ENCODE measurements around the gene ATXN2L. TPM values are rescaled to one million over a fixed set of nuclear protein-coding genes. Genes with fewer than 3 reads are reported as not detected.
"Not testable (repeated sequence)": the region's sequence is repeated elsewhere in the genome, so short reads cannot be mapped to it uniquely, and the experiment has no call there.

ATXN2L gene
- total and polyA plus RNA-seq, 9 donors, result 36.2 to 143 (median 84.6) TPM

DNA sequence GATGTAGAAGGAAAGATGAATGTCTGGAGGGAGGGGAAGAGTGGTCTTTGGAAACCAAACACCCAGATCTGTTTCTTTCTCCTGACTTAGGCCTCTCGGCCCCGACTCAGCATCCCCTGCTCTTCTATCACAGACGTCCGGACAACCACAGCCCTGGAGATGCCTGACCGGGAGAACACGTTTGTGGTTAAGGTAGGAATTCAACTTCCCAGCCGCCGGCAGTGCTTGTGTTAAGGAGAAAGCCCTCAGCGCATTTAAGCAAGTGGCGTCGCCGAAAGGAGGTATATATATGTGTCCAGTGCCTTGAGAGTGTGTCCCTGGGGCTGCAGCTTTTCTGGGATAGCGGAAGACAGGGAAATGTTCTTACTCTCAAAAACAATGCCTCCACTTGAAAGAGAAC lies 44.4 kb downstream of the ATXN2L start:
- Histone ChIP-seq H3K27ac (no peak overlapping the region), H3K4me1 (ENCODE audit: insufficient read depth) (peaks cover 2% of the 10 kb centered on the region), H3K27me3 (no peaks in the 10 kb centered on the region), H3K4me3 (no peak overlapping the region), H3K36me3 (no peaks in the 10 kb centered on the region), H3K9me3 (no peaks in the 10 kb centered on the region)
- no peak for DNase-seq
- intact Hi-C loops (cut with DNase I), result loop anchor here in 1 of 4 donors (10.0 kb wide), 1 partner anchor 58 kb away; the partner anchor contains the start of gene RABEP2
- WGBS, 3 donors, result 84 to 87% (median 87%) methylated on average over 13 of the region's 13 CpGs
- no peak for TF ChIP-seq POLR2A (IDR thresholded peaks at IDR 0.05)
- TF ChIP-seq, protein P1, sequence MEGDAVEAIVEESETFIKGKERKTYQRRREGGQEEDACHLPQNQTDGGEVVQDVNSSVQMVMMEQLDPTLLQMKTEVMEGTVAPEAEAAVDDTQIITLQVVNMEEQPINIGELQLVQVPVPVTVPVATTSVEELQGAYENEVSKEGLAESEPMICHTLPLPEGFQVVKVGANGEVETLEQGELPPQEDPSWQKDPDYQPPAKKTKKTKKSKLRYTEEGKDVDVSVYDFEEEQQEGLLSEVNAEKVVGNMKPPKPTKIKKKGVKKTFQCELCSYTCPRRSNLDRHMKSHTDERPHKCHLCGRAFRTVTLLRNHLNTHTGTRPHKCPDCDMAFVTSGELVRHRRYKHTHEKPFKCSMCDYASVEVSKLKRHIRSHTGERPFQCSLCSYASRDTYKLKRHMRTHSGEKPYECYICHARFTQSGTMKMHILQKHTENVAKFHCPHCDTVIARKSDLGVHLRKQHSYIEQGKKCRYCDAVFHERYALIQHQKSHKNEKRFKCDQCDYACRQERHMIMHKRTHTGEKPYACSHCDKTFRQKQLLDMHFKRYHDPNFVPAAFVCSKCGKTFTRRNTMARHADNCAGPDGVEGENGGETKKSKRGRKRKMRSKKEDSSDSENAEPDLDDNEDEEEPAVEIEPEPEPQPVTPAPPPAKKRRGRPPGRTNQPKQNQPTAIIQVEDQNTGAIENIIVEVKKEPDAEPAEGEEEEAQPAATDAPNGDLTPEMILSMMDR (IDR thresholded peaks at IDR 0.05), result no peak
- TF ChIP-seq EP300 (IDR thresholded peaks at IDR 0.05), result no peak

DNA sequence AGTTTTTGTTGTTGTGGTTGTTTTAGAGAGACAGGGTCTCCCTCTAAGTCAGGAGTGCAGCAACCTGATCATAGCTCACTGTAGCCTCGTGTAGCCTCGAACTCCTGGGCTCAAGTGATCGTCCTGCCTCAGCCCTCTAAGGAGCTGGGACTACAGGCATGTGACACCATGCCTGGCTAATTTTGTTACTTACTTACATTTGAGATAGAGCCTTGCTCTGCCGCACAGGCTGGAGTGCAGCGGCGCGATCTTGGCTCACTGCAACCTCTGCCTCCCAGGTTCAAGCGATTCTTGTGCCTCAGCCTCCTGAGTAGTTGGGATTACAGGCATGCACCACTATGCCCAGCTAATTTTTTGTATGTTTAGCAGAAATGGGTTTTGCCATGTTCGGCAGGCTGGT lies 44.8 kb downstream of the ATXN2L start:
- not testable (repeated sequence) for H3K27me3 ChIP-seq; H3K27ac ChIP-seq; DNase-seq; H3K4me3 ChIP-seq; H3K9me3 ChIP-seq; H3K36me3 ChIP-seq; H3K4me1 ChIP-seq (ENCODE audit: insufficient read depth)
- WGBS, 3 donors, result 88 to 92% (median 91%) methylated on average over 9 of the region's 9 CpGs
- intact Hi-C loops (cut with DNase I), result loop anchor here in 1 of 4 donors (10.0 kb wide), 1 partner anchor 57 kb away; the partner anchor contains the start of gene RABEP2

DNA sequence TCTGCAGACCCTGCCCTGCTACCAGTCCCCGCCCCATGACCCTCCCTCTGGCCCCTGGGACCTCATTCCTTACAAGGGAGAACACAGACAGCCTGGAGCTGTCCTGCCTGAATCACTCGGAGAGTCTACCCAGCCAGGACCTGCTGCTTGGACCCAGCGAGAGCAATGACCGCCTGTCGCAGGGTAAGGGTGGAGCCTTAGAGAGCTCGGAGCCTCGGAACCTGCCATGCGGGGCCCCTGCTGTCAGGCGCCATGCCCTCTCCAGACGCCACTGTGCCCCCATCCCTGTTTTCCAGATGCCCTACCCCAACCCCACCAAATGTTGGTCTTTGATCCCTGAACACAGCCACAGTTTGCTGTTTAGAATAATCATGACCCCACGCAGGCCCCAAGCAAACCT lies 46.4 kb downstream of the ATXN2L start:
- Histone ChIP-seq H3K4me3 (no peak overlapping the region), H3K27ac (no peak overlapping the region), H3K36me3 (no peaks in the 10 kb centered on the region), H3K9me3 (no peaks in the 10 kb centered on the region), H3K27me3 (no peaks in the 10 kb centered on the region), H3K4me1 (ENCODE audit: insufficient read depth) (no peaks in the 10 kb centered on the region)
- intact Hi-C loops (cut with DNase I), result loop anchor here in 1 of 4 donors (10.0 kb wide), 1 partner anchor 56 kb away; the partner anchor contains the start of gene RABEP2
- no peak for DNase-seq
- 89 to 97% (median 93%) methylated on average over 11 of the region's 11 CpGs for WGBS, 3 donors
- TF ChIP-seq EP300 (IDR thresholded peaks at IDR 0.05) (no peak), POLR2A (IDR thresholded peaks at IDR 0.05) (no peak)
- TF ChIP-seq, protein P1 (IDR thresholded peaks at IDR 0.05), result no peak

DNA sequence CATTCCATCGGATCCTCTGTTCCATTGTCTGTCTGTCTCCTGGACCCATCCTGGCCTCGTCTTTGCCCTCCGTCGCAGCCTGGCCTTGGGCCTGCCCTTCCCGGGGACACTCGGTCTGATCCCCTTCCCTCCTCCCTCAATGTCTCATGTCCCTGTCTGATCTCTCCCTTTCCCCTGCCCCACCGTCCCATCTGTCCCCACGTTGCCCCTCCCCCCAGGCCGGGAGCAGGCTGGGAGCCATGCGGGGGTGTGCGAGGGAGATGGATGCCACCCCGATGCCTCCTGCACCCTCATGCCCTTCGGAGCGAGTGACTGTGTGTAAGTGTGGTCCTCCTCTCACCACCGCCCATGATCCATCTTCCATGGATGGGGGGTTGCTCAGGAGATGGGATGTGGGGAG lies 50.2 kb downstream of the ATXN2L start:
- intact Hi-C loops (cut with DNase I), result no loop called here
- no peaks in the 10 kb centered on the region for H3K9me3 ChIP-seq
- TF ChIP-seq EP300 (IDR thresholded peaks at IDR 0.05) (no peak), POLR2A (IDR thresholded peaks at IDR 0.05) (no peak)
- TF ChIP-seq, protein P1 (IDR thresholded peaks at IDR 0.05), result no peak
- H3K27me3 ChIP-seq, result no peaks in the 10 kb centered on the region
- no peak overlapping the region for H3K27ac ChIP-seq
- H3K36me3 ChIP-seq, result no peaks in the 10 kb centered on the region
- no peak for DNase-seq
- H3K4me1 ChIP-seq (ENCODE audit: insufficient read depth), result no peaks in the 10 kb centered on the region
- WGBS, 3 donors, result 76 to 82% (median 81%) methylated on average over 15 of the region's 15 CpGs
- no peak overlapping the region for H3K4me3 ChIP-seq

DNA sequence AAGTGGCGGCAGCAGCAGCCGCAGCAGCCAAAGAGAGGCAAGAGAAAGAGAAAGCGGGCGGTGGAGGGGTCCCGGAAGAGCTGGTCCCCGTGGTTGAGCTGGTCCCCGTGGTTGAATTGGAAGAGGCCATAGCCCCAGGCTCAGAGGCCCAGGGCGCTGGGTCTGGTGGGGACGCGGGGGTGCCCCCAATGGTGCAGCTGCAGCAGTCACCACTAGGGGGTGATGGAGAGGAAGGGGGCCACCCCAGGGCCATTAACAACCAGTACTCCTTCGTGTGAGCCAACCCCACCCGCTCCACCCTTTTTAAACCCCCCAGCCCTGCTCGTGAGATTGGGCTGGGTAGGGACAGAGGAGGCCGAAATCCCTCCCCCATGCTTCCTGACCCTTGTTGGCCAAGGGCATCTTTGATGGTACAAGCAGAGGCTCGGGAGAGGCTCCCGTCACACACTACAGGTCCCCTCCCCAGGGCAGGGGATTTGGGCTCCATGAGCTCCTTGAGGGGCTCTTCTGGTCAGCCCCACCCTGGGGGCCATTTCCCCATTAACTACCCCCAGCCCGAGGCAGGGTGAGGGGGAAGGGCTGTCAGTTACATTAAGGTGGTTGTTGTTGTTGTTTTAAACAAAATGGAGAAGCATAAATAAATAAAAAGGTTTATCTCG lies 50.9 kb downstream of the ATXN2L start:
- no peaks in the 10 kb centered on the region for H3K36me3 ChIP-seq

More for the DNA sequence above, 50.9 kb downstream of the ATXN2L start:
- WGBS, 3 donors, result 83 to 87% (median 84%) methylated on average over 18 of the region's 18 CpGs
- H3K9me3 ChIP-seq, result no peaks in the 10 kb centered on the region
- intact Hi-C loops (cut with DNase I), result no loop called here
- H3K27me3 ChIP-seq, result no peaks in the 10 kb centered on the region
- no peaks in the 10 kb centered on the region for H3K4me1 ChIP-seq (ENCODE audit: insufficient read depth)
- no peak overlapping the region for H3K27ac ChIP-seq
- no peak for DNase-seq
- H3K4me3 ChIP-seq, result no peak overlapping the region
- TF ChIP-seq, protein P1 (IDR thresholded peaks at IDR 0.05), result no peak
- no peak for TF ChIP-seq EP300 (IDR thresholded peaks at IDR 0.05)
- TF ChIP-seq POLR2A (IDR thresholded peaks at IDR 0.05), result no peak

Measured in ovary (tissue), 9 donors.